Measurements from ENCODE around the gene NFKB2. TPM values are rescaled to one million over a fixed set of nuclear protein-coding genes. Genes with fewer than 3 reads are reported as not detected.

NFKB2 gene
- total RNA-seq, 2 donors from 2014 or later = 22.5 to 40.4 TPM

GRCh38 chr10:102413053-102413705 is 17.7 kb downstream of the NFKB2 start:
- H3K27ac ChIP-seq = no peak overlapping the region
- no peaks in the 10 kb centered on the region for H3K36me3 ChIP-seq
- intact Hi-C loops (cut with DNase I) = no loop called here
- TF ChIP-seq POLR2A (IDR thresholded peaks at IDR 0.05) = no peak
- TF ChIP-seq CTCF (IDR thresholded peaks at IDR 0.05) = no peak
- TF ChIP-seq POLR2AphosphoS5 (IDR thresholded peaks at IDR 0.05) = no peak
- H3K27me3 ChIP-seq (replicated peaks; ENCODE audit: insufficient read depth) = peaks cover 9% of the 10 kb centered on the region
- DNase-seq (ENCODE audit: low spot score) = no peak
- H3K9me3 ChIP-seq = no peaks in the 10 kb centered on the region
- no peak overlapping the region for H3K4me3 ChIP-seq
- no peaks in the 10 kb centered on the region for H3K4me1 ChIP-seq (replicated peaks)
- 18% methylated on average over 5 of the region's 5 CpGs for WGBS

DNA sequence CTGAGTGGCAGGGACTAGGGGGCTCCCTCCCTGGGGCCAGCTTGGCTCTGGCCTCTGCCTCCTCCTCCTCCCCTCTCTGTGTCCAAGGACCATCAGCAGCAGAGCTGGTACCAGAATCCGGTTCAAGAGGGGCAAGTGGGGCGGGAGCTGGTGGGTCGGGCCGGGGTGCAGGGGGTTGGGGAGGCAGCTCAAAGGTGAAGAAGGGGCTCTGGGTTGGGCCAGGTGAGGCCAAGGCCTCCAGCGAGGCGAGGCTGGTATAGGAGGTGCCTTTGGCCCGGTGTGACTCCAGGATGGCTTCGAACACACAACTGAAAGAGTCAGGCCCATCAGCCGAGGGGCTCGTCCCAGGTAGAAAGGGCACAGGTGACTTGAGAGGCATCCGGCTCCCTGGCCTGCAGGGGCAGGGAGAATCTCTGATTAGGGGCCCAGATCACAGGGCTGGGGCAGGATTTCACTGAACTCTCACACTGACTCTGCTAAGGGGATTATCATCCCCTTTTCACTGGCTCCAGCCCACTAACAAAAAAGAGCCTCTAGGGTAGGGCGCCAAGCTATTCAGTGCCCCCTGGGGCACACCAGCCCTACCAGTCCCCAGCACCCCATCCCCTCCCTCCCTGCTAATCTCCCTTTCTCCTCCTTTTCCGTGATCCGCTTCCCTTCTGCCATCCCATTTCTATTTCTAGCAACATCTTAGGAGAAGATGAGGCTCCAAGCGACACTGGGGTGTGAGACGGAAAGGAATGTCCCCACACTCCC is 18.5 kb downstream of the NFKB2 start:
- Histone ChIP-seq H3K4me1 (replicated peaks) (no peaks in the 10 kb centered on the region), H3K36me3 (no peaks in the 10 kb centered on the region), H3K4me3 (no peak overlapping the region), H3K27ac (no peak overlapping the region), H3K27me3 (replicated peaks; ENCODE audit: insufficient read depth) (peaks cover 9% of the 10 kb centered on the region), H3K9me3 (no peaks in the 10 kb centered on the region)
- WGBS = 82% methylated on average over 16 of the region's 16 CpGs
- TF ChIP-seq POLR2AphosphoS5 (IDR thresholded peaks at IDR 0.05) = no peak
- no peak for TF ChIP-seq CTCF (IDR thresholded peaks at IDR 0.05)
- TF ChIP-seq POLR2A (IDR thresholded peaks at IDR 0.05) = no peak
- intact Hi-C loops (cut with DNase I) = no loop called here
- DNase-seq (ENCODE audit: low spot score) = no peak

DNA sequence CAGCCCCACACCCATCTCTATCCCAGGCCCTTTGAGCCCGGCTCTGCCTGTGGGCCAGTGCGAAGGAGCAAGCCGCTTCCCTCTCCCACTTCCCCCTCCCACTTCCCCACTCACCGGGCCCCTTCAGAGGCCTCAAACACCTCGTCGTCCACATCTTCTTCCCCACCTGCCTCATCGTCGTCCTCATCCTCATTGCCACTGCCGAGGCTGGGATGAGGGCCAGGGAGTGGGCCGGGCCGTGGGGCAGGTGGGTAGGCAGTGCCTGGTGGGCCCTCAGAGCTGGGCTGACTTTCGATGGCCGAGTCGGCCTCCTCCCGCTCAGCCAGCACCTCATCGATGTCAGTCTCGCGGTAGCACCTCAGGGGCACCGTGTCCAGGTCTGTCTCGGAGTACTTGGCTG is 19.2 kb downstream of the NFKB2 start:
- intact Hi-C loops (cut with DNase I) = no loop called here
- DNase-seq (ENCODE audit: low spot score) = no peak
- Histone ChIP-seq H3K27ac (no peak overlapping the region), H3K36me3 (no peaks in the 10 kb centered on the region), H3K9me3 (no peaks in the 10 kb centered on the region), H3K4me3 (no peak overlapping the region), H3K27me3 (replicated peaks; ENCODE audit: insufficient read depth) (peaks cover 9% of the 10 kb centered on the region), H3K4me1 (replicated peaks) (peaks cover 5% of the 10 kb centered on the region)
- no peak for TF ChIP-seq POLR2AphosphoS5 (IDR thresholded peaks at IDR 0.05)
- TF ChIP-seq CTCF (IDR thresholded peaks at IDR 0.05) = no peak
- no peak for TF ChIP-seq POLR2A (IDR thresholded peaks at IDR 0.05)
- 36% methylated on average over 20 of the region's 20 CpGs for WGBS

DNA sequence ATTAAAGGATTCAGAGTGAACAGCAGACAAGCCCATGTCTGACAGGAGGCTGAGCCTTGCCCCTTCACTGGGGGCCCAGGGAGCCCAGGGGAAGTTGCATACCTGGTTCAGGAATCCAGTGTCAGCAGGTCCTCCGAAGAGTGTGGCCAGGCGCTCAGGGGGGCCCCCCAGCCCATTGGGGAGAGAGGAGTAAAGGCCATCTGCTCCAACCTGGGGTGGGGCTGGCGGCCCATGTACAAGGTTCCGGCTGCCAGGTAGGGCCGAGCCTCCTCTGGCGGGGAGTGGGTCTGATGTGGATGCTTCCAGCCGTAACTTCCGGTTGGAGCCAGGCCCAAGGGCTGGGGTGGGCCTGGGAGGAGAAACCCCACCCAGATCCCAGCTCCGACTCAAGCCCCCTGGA is 20.8 kb downstream of the NFKB2 start:
- Histone ChIP-seq H3K27me3 (replicated peaks; ENCODE audit: insufficient read depth) (peaks cover 9% of the 10 kb centered on the region), H3K36me3 (no peaks in the 10 kb centered on the region), H3K9me3 (no peaks in the 10 kb centered on the region), H3K27ac (no peak overlapping the region), H3K4me1 (replicated peaks) (peaks cover 13% of the 10 kb centered on the region), H3K4me3 (no peak overlapping the region)
- no peak for TF ChIP-seq POLR2A (IDR thresholded peaks at IDR 0.05)
- TF ChIP-seq CTCF (IDR thresholded peaks at IDR 0.05) = no peak
- no peak for TF ChIP-seq POLR2AphosphoS5 (IDR thresholded peaks at IDR 0.05)
- intact Hi-C loops (cut with DNase I) = no loop called here
- 64% methylated on average over 9 of the region's 9 CpGs for WGBS
- DNase-seq (ENCODE audit: low spot score) = no peak

GRCh38 chr10:102416695-102417094 is 21.2 kb downstream of the NFKB2 start:
- Histone ChIP-seq H3K4me3 (no peak overlapping the region), H3K27me3 (replicated peaks; ENCODE audit: insufficient read depth) (peaks cover 7% of the 10 kb centered on the region), H3K4me1 (replicated peaks) (peaks cover 13% of the 10 kb centered on the region), H3K36me3 (no peaks in the 10 kb centered on the region), H3K9me3 (no peaks in the 10 kb centered on the region), H3K27ac (no peak overlapping the region)
- DNase-seq (ENCODE audit: low spot score) = no peak
- intact Hi-C loops (cut with DNase I) = no loop called here
- WGBS = 88% methylated on average over 20 of the region's 20 CpGs
- TF ChIP-seq POLR2AphosphoS5 (IDR thresholded peaks at IDR 0.05) = no peak
- TF ChIP-seq POLR2A (IDR thresholded peaks at IDR 0.05) = no peak
- no peak for TF ChIP-seq CTCF (IDR thresholded peaks at IDR 0.05)
